ENCODE data around the gene ADAMTS14.

DNA sequence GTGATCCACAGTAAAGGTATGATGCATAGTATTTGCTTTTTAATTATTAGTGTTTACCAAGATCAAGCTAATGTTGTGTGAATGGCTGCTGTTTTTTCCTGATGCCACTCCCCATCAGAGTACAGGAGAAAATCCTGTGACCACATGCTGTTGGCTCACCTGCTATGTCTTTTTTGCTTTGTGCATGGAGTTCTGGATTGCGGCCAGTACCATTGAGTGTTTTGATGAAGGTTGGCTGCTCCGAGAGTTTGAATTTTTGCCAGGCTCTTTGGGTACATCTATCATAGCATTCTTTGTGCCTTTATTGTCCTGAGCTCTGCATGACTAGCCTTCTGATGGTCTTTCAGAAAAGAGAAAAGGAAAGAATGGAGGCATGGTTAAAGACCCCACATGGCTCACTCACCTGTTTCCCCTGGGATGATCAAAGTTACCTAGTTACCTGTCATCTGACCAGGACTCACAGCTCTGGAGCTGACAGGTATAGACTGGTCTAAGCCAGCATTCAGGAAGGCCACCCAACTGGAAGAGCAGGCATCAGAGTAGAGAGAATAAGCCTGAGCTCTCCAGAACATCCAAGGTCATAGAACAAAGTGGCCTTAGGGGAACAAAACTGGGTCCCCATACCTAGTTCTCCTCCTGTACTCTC is 131.6 kb downstream of the ADAMTS14 start:
- TF ChIP-seq CTCF (IDR thresholded peaks at IDR 0.05): no peak
- no peak for TF ChIP-seq ZFX (IDR thresholded peaks at IDR 0.05; ENCODE audit: borderline replicate concordance)

Measured in 22Rv1 (cell line).